K562 (cell line): ENCODE results near the gene MAD2L1BP. TPM values are rescaled to one million over a fixed set of nuclear protein-coding genes. Genes with fewer than 3 reads are reported as not detected.

Experiments used
- ATAC-seq: fragments of 200-7000 bp; cut with Tn5 transposase; 3 replicates; pipeline ENCODE4 v1.9.1; 2020; ENCODE audit warnings: moderate library complexity
- BruUV-seq: library from RNA; stranded (reverse); fragments of 400-500 nt; replicated peaks from 2 replicates; lab custom pipeline; 2021; lab: Mats Ljungman, UMichigan
- CTCF ChIA-PET: fragments of 300-600 bp; formaldehyde crosslinking; extraction: SDS; loops from one replicate; lab custom pipeline; 2021; ENCODE audit warnings: low intra/inter-chr PET ratio; lab: Yijun Ruan, JAX
- POLR2A ChIA-PET: fragments of 300-600, 350-650 bp; sonication (Branson Sonifier 250); formaldehyde crosslinking; extraction: SDS; loops from one replicate; lab custom pipeline; 2021; ENCODE audit warnings: antibody characterized with exemption, inconsistent platforms; lab: Yijun Ruan, JAX
- DNase-seq, 4 experiments: peaks; one replicate each; pipeline versions ENCODE4 v3.0.0 to v3.0.0-alpha.2; 2011 to 2018; ENCODE audit warnings: low spot score in 3 of 4, mixed read lengths in 3 of 4; ENCODE audit errors: extremely low read depth in 1 of 4
- FAIRE-seq: peaks from 2 replicates; lab custom pipeline; 2011; peaks lifted over from hg19 to GRCh38; lab: Jason Lieb, UNC
- H2AFZ ChIP-seq: 2 replicates; pipeline ENCODE4 v1.6.0; 2011; ENCODE audit warnings: low read depth, low read length, control low read depth, inconsistent platforms
- H3K27ac ChIP-seq: fragments of 200-600 bp; 3 replicates; pipeline ENCODE4 v1.8.0; 2011; ENCODE audit warnings: low read depth, mild to moderate bottlenecking, control low read depth, inconsistent platforms, low read length, moderate library complexity, mixed read lengths; ENCODE audit errors: extremely low read depth
- H3K27me3 ChIP-seq, 2 experiments: fragments of 300-600 bp in 1 of 2; 2 replicates in 1 of 2; 3 replicates in 1 of 2; pipeline versions ENCODE4 v1.6.0 to v1.8.0; 2011; ENCODE audit warnings: inconsistent platforms in 2 of 2, low read length in 2 of 2, mild to moderate bottlenecking in 1 of 2, mixed read lengths in 1 of 2, moderate library complexity in 1 of 2; ENCODE audit not compliant: control insufficient read depth in 2 of 2, insufficient read depth in 2 of 2
- H3K36me3 ChIP-seq: fragments of 300-600 bp; 3 replicates; pipeline ENCODE4 v1.8.0; 2011; ENCODE audit warnings: mild to moderate bottlenecking, low read length, inconsistent platforms; ENCODE audit not compliant: control insufficient read depth, insufficient read depth
- H3K4me1 ChIP-seq, 2 experiments: fragments of 200-600 bp in 1 of 2; replicated peaks in 1 of 2; 2 replicates in 1 of 2; 3 replicates in 1 of 2; pipeline versions ENCODE4 v1.5.1 to v1.8.0; 2011; ENCODE audit warnings: inconsistent platforms in 2 of 2, low read length in 2 of 2, mild to moderate bottlenecking in 1 of 2, mixed read lengths in 1 of 2, moderate library complexity in 1 of 2; ENCODE audit not compliant: control insufficient read depth in 2 of 2, insufficient read depth in 2 of 2
- H3K4me2 ChIP-seq: 2 replicates; pipeline ENCODE4 v1.6.1; 2011; ENCODE audit warnings: low read length, control low read depth, inconsistent platforms, mixed read lengths; ENCODE audit not compliant: insufficient read depth
- H3K4me3 ChIP-seq: fragments of 200-600 bp; sonication (generic), shearing (Covaris generic); 2 replicates; pipeline ENCODE4 v1.5.1; 2016; ENCODE audit warnings: control low read depth, inconsistent platforms
- H3K79me2 ChIP-seq: fragments of 200-600 bp; 3 replicates; pipeline ENCODE4 v1.8.0; 2011; ENCODE audit warnings: low read length, inconsistent platforms; ENCODE audit not compliant: control insufficient read depth, insufficient read depth
- H3K9ac ChIP-seq, 2 experiments: 2 replicates each; pipeline versions ENCODE4 v1.6.0 to v1.6.1; 2011; ENCODE audit warnings: low read depth in 2 of 2, low read length in 2 of 2, control low read depth in 1 of 2, inconsistent platforms in 1 of 2, mild to moderate bottlenecking in 1 of 2, mixed read lengths in 1 of 2; ENCODE audit not compliant: insufficient read depth in 1 of 2
- H3K9me1 ChIP-seq: one replicate; pipeline ENCODE4 v1.6.0; 2011; ENCODE audit warnings: inconsistent platforms, mild to moderate bottlenecking, low read length, moderate library complexity; ENCODE audit not compliant: control insufficient read depth, insufficient read depth
- H3K9me3 ChIP-seq: replicated peaks from 2 replicates; pipeline ENCODE4 v1.5.1; 2011; ENCODE audit warnings: low read depth, low read length, inconsistent platforms; ENCODE audit not compliant: control insufficient read depth, insufficient read depth
- H4K20me1 ChIP-seq: replicated peaks from 2 replicates; pipeline ENCODE4 v1.6.1; 2011; ENCODE audit warnings: low read length, inconsistent platforms, mixed read lengths; ENCODE audit not compliant: control insufficient read depth, insufficient read depth
- ASH1L ChIP-seq: fragments of 450-650 bp; IDR thresholded peaks from 2 replicates; pipeline ENCODE4 v1.6.1; 2018; ENCODE audit warnings: borderline replicate concordance, mild to moderate bottlenecking, low read depth; ENCODE audit not compliant: partially characterized antibody
- GABPA ChIP-seq: fragments of 200-800 bp; sonication (Bioruptor generic); conservative IDR thresholded peaks from 2 replicates; pipeline ENCODE4 v1.6.1; 2016; ENCODE audit warnings: low read depth, missing genetic modification characterization, missing compliant biosample characterization
- TCF7L2 ChIP-seq: fragments of 150-350 bp; IDR thresholded peaks from 2 replicates; pipeline ENCODE4 v1.6.1; 2016; ENCODE audit warnings: low read depth, mild to moderate bottlenecking, low read length, moderate library complexity
- ZMIZ1 ChIP-seq, 2 experiments: fragments of 150-350 bp in 1 of 2; IDR thresholded peaks; 2 replicates each; pipeline ENCODE4 v1.6.1; 2012 to 2016; ENCODE audit warnings: low read depth in 2 of 2, low read length in 2 of 2, mild to moderate bottlenecking in 1 of 2, moderate library complexity in 1 of 2
- WGBS: fragments of 100-300 bp; shearing (Covaris generic); methylation state at CpG from one replicate; pipeline ENCODE4 v1.1.6; 2016; ENCODE audit warnings: low coverage, mixed read lengths; ENCODE audit not compliant: insufficient coverage; ENCODE audit errors: missing lambda C conversion rate; 5-methylcytosine and 5-hydroxymethylcytosine counted together
- in situ Hi-C: fragments of 300-500 bp; cut with MboI; formaldehyde crosslinking; loops from 4 replicates; pipeline ENCODE4 v1.15.0; 2018; ENCODE audit warnings: inconsistent platforms, mixed read lengths
- intact Hi-C: fragments of 100-400 bp; cut with micrococcal nuclease; formaldehyde crosslinking; loops from 2 replicates; pipeline ENCODE4 v1.14.2; 2022
- polyA plus RNA-seq, 8 experiments: library from polyadenylated mRNA; depleted of rRNA in 4 of 8; stranded (reverse) in 5 of 8; unstranded in 3 of 8; fragments of >200 nt; fragmentation: Nextera tagmentation in 2 of 8; fragmentation: Illumina TruSeq in 1 of 8; extraction: Ambion mirVana in 2 of 8; extraction: Trizol in 1 of 8; gene quantifications; 2 replicates each; pipeline versions ENCODE4 v1.2.1 to v1.2.3, GENCODE V29; 2011 to 2014; ENCODE audit warnings: inconsistent platforms in 1 of 8, missing spikeins in 1 of 8
- total RNA-seq, 7 experiments: library from RNA; depleted of rRNA in 6 of 7; stranded (reverse); fragments of >200 nt in 6 of 7; fragmentation: Illumina TruSeq in 2 of 7; extraction: Trizol in 2 of 7; gene quantifications; 2 replicates each; pipeline versions ENCODE4 v1.2.1 to v1.2.3, GENCODE V29; 2011 to 2021; ENCODE audit warnings: low replicate concordance in 1 of 7

MAD2L1BP gene
- total and polyA plus RNA-seq, 9 of the 15 experiments (the other 6 are each of a cell fraction or from before 2014, with no cell fraction given), result 69.7 to 321 (median 111) TPM

GRCh38 chr6:43674291-43674690 is 38.7 kb downstream of the MAD2L1BP start:
- H3K27me3 ChIP-seq, result no peaks in the 10 kb centered on the region
- H3K9me1 ChIP-seq, result peaks cover 8% of the 10 kb centered on the region
- ATAC-seq (no peak), FAIRE-seq (no peak), DNase-seq (no peak)
- no peaks in the 10 kb centered on the region for H3K9me3 ChIP-seq
- intact Hi-C loops (no loop called here), in situ Hi-C loops (no loop called here)
- H3K9ac ChIP-seq, result no peak overlapping the region
- H3K79me2 ChIP-seq, result peaks cover under 1% of the 10 kb centered on the region; the same call in 1 of the 3 replicates
- no peak overlapping the region for H2AFZ ChIP-seq
- 92% methylated on average over 2 of the region's 2 CpGs for WGBS
- BruUV-seq, result no TSS peak
- no peak overlapping the region for H3K27ac ChIP-seq
- no peak overlapping the region for H3K4me3 ChIP-seq
- ChIA-PET POLR2A (interaction anchor here (0.6 to 2.4 kb wide), 6 partner anchors 8 to 568 kb away, joined by 3 to 15 read pairs (median 4); no protein-coding TSS in a partner anchor), CTCF (no interaction called here)
- no peak overlapping the region for H3K4me2 ChIP-seq
- H3K4me1 ChIP-seq, result peaks cover 18 to 20% of the 10 kb centered on the region in 2 experiments
- H3K36me3 ChIP-seq, result peaks cover 89% of the 10 kb centered on the region
- TF ChIP-seq TCF7L2, result no peak
- TF ChIP-seq ASH1L, result no peak
- no peak for TF ChIP-seq GABPA (tag)
- no peak for TF ChIP-seq ZMIZ1 (IDR thresholded peaks at IDR 0.05; ENCODE audit: low read depth in 2 of 2, low read length in 2 of 2)
- no peaks in the 10 kb centered on the region; the same call in 1 of the 2 replicates for H4K20me1 ChIP-seq
